Measurements from ENCODE around the gene SH3D19.
"Not testable (repeated sequence)": the region's sequence is repeated elsewhere in the genome, so short reads cannot be mapped to it uniquely, and the experiment has no call there.

The SH3D19 gene

DNA sequence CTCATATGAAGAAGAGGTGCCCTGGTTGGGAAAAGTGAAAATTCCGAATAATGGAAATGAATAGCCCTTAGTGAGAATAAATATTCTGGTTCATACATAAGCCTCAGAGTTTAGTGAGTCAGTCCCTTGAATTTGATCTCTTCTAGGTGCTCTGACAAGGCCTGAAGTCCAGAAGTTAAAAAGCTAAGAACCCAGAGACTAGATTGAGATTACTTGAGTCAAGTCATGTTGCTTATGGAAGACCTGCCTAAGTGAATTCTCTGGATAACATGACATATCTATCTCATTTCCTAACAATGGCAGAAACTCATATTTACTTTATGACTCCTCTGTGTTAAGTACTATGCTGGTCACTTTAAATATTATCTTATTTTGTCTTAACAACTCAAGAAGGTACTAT is 58.9 kb downstream of the SH3D19 start:
- no peak overlapping the region for H3K27ac ChIP-seq
- TF ChIP-seq ZFX (IDR thresholded peaks at IDR 0.05) = no peak
- no peak for TF ChIP-seq CTCF (conservative IDR thresholded peaks at IDR 0.05)

DNA sequence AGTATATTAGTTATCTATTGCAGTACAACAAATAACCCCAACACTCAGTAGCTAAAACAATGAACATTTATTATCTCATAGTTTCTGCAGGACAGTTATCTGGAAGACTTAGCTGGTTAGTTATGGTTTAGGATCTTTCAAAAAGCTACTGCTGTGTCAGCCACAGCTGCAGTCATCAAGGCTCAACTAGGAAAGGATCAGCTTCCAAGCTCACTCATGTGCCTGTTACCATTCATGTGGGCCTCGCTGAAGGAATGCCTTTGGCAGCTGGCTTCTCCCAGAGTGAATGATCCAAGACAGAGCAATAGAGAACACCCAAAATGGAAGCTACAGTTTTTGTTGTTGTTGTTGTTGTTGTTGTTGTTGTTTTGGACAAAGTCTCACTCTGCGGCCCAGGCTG is 62.0 kb downstream of the SH3D19 start:
- no peak for TF ChIP-seq CTCF (conservative IDR thresholded peaks at IDR 0.05)
- H3K27ac ChIP-seq = no peak overlapping the region

- no peak overlapping the region for H3K27ac ChIP-seq
- TF ChIP-seq ZFX (IDR thresholded peaks at IDR 0.05) (no peak), CTCF (conservative IDR thresholded peaks at IDR 0.05) (no peak)
Measured at GRCh38 chr4:151260526-151260925, 64.9 kb downstream of the SH3D19 start.

GRCh38 chr4:151259752-151260151 is 65.7 kb downstream of the SH3D19 start:
- TF ChIP-seq ZFX (IDR thresholded peaks at IDR 0.05) = no peak
- no peak for TF ChIP-seq CTCF (conservative IDR thresholded peaks at IDR 0.05)
- no peak overlapping the region for H3K27ac ChIP-seq

DNA sequence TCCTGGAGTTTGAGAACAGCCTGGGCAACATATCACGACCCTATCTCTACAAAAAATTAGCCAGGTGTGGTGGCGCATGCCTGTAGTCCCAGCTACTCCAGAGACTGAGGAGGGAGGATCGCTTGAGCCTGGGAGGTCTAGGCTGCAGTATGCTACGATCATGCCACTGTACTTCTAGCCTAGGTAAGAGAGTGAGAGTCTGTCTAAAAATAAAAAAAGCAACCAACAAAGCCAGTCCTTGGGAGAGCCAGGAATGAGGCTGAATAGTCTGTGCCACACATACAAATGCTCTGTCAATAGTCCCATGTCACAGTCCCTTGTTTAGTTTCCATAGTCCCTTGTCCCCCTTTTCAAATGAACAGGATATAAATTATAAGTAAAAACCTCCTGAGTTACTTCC is 67.7 kb downstream of the SH3D19 start:
- no peak for TF ChIP-seq CTCF (conservative IDR thresholded peaks at IDR 0.05)
- TF ChIP-seq ZFX (IDR thresholded peaks at IDR 0.05) = no peak

DNA sequence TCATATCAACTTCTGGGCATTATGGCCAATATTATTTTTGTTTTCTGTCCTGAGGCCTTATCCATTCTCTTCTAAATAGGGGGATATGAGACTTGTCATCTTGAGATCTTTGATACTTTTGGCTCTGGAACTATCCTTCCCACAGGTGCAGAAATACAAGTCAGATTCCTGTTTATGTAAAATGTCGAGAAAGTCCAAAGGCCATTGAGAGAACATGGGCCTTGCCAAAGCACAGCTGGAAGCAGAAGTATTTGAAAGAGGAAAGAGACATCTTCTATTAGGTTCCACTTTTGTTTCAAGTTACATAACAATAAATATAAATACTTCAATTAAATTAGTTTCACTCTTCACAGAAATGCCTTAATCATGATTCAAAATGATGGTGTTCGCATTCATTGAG is 69.3 kb downstream of the SH3D19 start:
- TF ChIP-seq CTCF (conservative IDR thresholded peaks at IDR 0.05) = no peak
- no peak for TF ChIP-seq ZFX (IDR thresholded peaks at IDR 0.05)
- H3K27ac ChIP-seq = no peak overlapping the region

More for the DNA sequence above, 67.7 kb downstream of the SH3D19 start:
- no peak overlapping the region for H3K27ac ChIP-seq

DNA sequence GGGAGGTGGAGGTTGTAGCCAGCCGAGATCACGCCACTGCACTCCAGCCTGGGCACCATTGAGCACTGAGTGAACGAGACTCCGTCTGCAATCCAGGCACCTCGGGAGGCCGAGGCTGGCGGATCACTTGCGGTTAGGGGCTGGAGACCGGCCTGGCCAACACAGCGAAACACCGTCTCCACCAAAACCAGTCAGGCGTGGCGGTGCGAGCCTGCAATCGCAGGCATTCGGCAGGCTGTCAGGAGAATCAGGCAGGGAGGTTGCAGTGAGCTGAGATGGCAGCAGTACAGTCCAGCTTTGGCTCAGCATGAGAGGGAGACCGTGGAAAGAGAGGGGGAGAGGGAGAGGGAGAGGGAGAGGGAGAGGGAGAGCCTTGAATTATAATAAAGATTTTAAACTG is 69.7 kb downstream of the SH3D19 start:
- H3K27ac ChIP-seq = not testable (repeated sequence)

GRCh38 chr4:151255226-151255625 is 70.2 kb downstream of the SH3D19 start:
- H3K27ac ChIP-seq = not testable (repeated sequence)
